Osteocyte (in vitro differentiated cells): ENCODE results near the gene PTTG2. TPM values are rescaled to one million over a fixed set of nuclear protein-coding genes. Genes with fewer than 3 reads are reported as not detected.

Experiments used
- DNase-seq: peaks from one replicate; pipeline ENCODE4 v3.0.0; 2021; ENCODE audit warnings: mixed read lengths; ENCODE audit not compliant: unreplicated experiment; ENCODE audit errors: extremely low spot score
- H3K27ac Mint-ChIP-seq: one replicate; pipeline ENCODE4 v1.8.0; 2021; ENCODE audit warnings: mild to moderate bottlenecking, mixed read lengths; ENCODE audit not compliant: unreplicated experiment
- H3K27me3 Mint-ChIP-seq: one replicate; pipeline ENCODE4 v1.8.0; 2021; ENCODE audit warnings: mixed read lengths; ENCODE audit not compliant: unreplicated experiment
- H3K36me3 Mint-ChIP-seq: one replicate; pipeline ENCODE4 v1.8.0; 2021; ENCODE audit warnings: mixed read lengths; ENCODE audit not compliant: unreplicated experiment
- H3K4me1 Mint-ChIP-seq: one replicate; pipeline ENCODE4 v1.8.0; 2021; ENCODE audit warnings: mixed read lengths; ENCODE audit not compliant: unreplicated experiment
- H3K4me3 Mint-ChIP-seq: one replicate; pipeline ENCODE4 v1.8.0; 2021; ENCODE audit warnings: mild to moderate bottlenecking, moderate library complexity, mixed read lengths; ENCODE audit not compliant: unreplicated experiment
- H3K9me3 Mint-ChIP-seq: one replicate; pipeline ENCODE4 v1.8.0; 2021; ENCODE audit warnings: mixed read lengths; ENCODE audit not compliant: unreplicated experiment
- total RNA-seq: library from RNA; stranded (reverse); gene quantifications from 2 replicates; pipeline ENCODE4 v1.2.1, GENCODE V29; 2021
- TF ChIP-seq, protein P1 (sequence below): fragments of 200-600 bp; sonication (generic); IDR thresholded peaks from 2 replicates; pipeline ENCODE4 v1.5.0; 2021; ENCODE audit warnings: antibody characterized with exemption, mild to moderate bottlenecking, moderate library complexity

PTTG2 gene
- total RNA-seq, 1 donor from 2014 or later, result not detected

DNA sequence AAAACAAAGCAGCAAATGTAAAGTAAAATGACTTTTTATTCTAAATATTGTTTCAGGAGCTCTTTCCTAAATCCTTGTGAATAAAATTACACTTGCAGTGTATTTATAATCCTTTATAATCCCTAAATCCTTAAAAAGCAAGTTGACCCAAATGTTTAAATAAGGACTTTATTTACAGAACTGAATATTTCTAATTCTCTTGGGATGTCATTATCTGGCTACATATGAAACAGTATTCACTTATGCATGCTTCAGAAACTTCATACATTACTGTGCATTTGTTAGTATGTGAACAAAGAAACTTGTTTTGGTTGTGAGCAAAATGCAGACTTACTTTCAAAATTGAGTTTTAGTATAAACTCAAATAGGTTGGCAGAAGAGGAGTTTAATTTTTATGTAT is 49.2 kb downstream of the PTTG2 start:
- Mint-ChIP-seq H3K9me3 (no peaks in the 10 kb centered on the region), H3K4me1 (peaks cover 24% of the 10 kb centered on the region), H3K27me3 (no peaks in the 10 kb centered on the region)

DNA sequence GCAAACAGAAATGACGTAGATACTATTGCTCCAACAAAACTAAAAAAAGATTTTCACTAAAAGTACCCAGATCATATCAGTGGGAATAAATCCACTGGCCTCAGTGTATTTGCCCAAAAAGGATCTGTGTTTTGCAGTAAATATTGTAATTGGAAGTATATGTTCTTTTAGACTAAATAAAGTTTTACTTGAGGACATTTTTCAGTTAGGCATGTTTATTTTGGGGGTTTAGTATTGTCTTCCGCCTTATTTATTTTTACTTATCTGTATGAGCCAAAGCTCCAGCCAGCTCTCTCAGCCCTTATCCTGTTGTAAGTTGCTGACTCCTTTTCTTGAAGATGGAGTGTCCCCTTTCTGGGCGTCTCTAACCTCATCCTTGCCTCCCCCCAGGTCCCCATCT is 49.8 kb downstream of the PTTG2 start:
- H3K4me3 Mint-ChIP-seq, result no peak overlapping the region
- TF ChIP-seq, protein P1, sequence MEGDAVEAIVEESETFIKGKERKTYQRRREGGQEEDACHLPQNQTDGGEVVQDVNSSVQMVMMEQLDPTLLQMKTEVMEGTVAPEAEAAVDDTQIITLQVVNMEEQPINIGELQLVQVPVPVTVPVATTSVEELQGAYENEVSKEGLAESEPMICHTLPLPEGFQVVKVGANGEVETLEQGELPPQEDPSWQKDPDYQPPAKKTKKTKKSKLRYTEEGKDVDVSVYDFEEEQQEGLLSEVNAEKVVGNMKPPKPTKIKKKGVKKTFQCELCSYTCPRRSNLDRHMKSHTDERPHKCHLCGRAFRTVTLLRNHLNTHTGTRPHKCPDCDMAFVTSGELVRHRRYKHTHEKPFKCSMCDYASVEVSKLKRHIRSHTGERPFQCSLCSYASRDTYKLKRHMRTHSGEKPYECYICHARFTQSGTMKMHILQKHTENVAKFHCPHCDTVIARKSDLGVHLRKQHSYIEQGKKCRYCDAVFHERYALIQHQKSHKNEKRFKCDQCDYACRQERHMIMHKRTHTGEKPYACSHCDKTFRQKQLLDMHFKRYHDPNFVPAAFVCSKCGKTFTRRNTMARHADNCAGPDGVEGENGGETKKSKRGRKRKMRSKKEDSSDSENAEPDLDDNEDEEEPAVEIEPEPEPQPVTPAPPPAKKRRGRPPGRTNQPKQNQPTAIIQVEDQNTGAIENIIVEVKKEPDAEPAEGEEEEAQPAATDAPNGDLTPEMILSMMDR, result no peak
- H3K27me3 Mint-ChIP-seq, result no peaks in the 10 kb centered on the region
- DNase-seq, result no peak
- H3K27ac Mint-ChIP-seq, result no peak overlapping the region
- no peaks in the 10 kb centered on the region for H3K9me3 Mint-ChIP-seq
- H3K36me3 Mint-ChIP-seq, result no peaks in the 10 kb centered on the region
- H3K4me1 Mint-ChIP-seq, result peaks cover 22% of the 10 kb centered on the region

More for the DNA sequence above, 49.2 kb downstream of the PTTG2 start:
- Mint-ChIP-seq H3K36me3 (no peaks in the 10 kb centered on the region), H3K4me3 (no peak overlapping the region), H3K27ac (no peak overlapping the region)
- no peak for DNase-seq
- TF ChIP-seq, protein P1, result no peak

Other genes starting within 250 kb of the PTTG2 start
- 19.8 and 25.8 TPM in 2 replicates for gene PGM2, start 133.7 kb upstream of the PTTG2 start, total RNA-seq
- 46.2 and 46.9 TPM in 2 replicates for gene TBC1D1, start 69.3 kb upstream of the PTTG2 start, total RNA-seq